ENCODE measurements around the gene DNAAF5.

- TF ChIP-seq, protein P1, sequence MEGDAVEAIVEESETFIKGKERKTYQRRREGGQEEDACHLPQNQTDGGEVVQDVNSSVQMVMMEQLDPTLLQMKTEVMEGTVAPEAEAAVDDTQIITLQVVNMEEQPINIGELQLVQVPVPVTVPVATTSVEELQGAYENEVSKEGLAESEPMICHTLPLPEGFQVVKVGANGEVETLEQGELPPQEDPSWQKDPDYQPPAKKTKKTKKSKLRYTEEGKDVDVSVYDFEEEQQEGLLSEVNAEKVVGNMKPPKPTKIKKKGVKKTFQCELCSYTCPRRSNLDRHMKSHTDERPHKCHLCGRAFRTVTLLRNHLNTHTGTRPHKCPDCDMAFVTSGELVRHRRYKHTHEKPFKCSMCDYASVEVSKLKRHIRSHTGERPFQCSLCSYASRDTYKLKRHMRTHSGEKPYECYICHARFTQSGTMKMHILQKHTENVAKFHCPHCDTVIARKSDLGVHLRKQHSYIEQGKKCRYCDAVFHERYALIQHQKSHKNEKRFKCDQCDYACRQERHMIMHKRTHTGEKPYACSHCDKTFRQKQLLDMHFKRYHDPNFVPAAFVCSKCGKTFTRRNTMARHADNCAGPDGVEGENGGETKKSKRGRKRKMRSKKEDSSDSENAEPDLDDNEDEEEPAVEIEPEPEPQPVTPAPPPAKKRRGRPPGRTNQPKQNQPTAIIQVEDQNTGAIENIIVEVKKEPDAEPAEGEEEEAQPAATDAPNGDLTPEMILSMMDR (conservative IDR thresholded peaks at IDR 0.05 in 1 of 2, IDR thresholded peaks at IDR 0.05 in 1 of 2; ENCODE audit: low read depth in 1 of 2, low read length in 2 of 2) = no peak
- TF ChIP-seq EZH2 (IDR thresholded peaks at IDR 0.05; ENCODE audit: low read length, missing control alignments) = no peak
Observed at GRCh38 chr7:765383-765782, 38.9 kb downstream of the DNAAF5 start.

Measured in fibroblast of lung (primary cell).